Measurements from ENCODE around the gene DENND2A.

Gene DENND2A

GRCh38 chr7:140526787-140527664 is 113.6 kb downstream of the DENND2A start:
- Histone ChIP-seq H3K79me2 (ENCODE audit: insufficient read depth, low read length) (no peaks in the 10 kb centered on the region), H4K20me1 (ENCODE audit: insufficient read depth, low read length) (no peaks in the 10 kb centered on the region), H3F3A (ENCODE audit: insufficient read depth, low read length) (no peaks in the 10 kb centered on the region), H3K4me1 (ENCODE audit: insufficient read depth, low read length, severe bottlenecking) (no peaks in the 10 kb centered on the region), H3K9ac (ENCODE audit: low read length) (no peak overlapping the region), H3K9me2 (ENCODE audit: low read depth, low read length) (no peaks in the 10 kb centered on the region), H2AFZ (ENCODE audit: low read length) (no peak overlapping the region), H3K27ac (ENCODE audit: low read depth, low read length, poor library complexity, severe bottlenecking) (no peak overlapping the region), H3K9me3 (ENCODE audit: low read length) (no peaks in the 10 kb centered on the region), H3K4me3 (ENCODE audit: low read depth, low read length, poor library complexity, severe bottlenecking) (no peak overlapping the region), H3K4me2 (ENCODE audit: low read length) (no peak overlapping the region), H3K36me3 (ENCODE audit: insufficient read depth, low read length) (no peaks in the 10 kb centered on the region), H3K27me3 (ENCODE audit: insufficient read depth, low read length) (no peaks in the 10 kb centered on the region)
- no peak for TF ChIP-seq CTCF (IDR thresholded peaks at IDR 0.05; ENCODE audit: low read length)
- no peak for TF ChIP-seq EZH2 (IDR thresholded peaks at IDR 0.05; ENCODE audit: borderline replicate concordance, low read length)

- Histone ChIP-seq H3K36me3 (ENCODE audit: insufficient read depth, low read length) (no peaks in the 10 kb centered on the region), H2AFZ (ENCODE audit: low read length) (no peak overlapping the region), H3K79me2 (ENCODE audit: insufficient read depth, low read length) (no peaks in the 10 kb centered on the region), H3K9ac (ENCODE audit: low read length) (no peak overlapping the region), H3K27ac (ENCODE audit: low read depth, low read length, poor library complexity, severe bottlenecking) (no peak overlapping the region), H3K4me1 (ENCODE audit: insufficient read depth, low read length, severe bottlenecking) (no peaks in the 10 kb centered on the region), H3K27me3 (ENCODE audit: insufficient read depth, low read length) (no peaks in the 10 kb centered on the region), H4K20me1 (ENCODE audit: insufficient read depth, low read length) (no peaks in the 10 kb centered on the region), H3K4me3 (ENCODE audit: low read depth, low read length, poor library complexity, severe bottlenecking) (no peak overlapping the region), H3K9me3 (ENCODE audit: low read length) (no peaks in the 10 kb centered on the region), H3K4me2 (ENCODE audit: low read length) (no peak overlapping the region), H3K9me2 (ENCODE audit: low read depth, low read length) (no peaks in the 10 kb centered on the region), H3F3A (ENCODE audit: insufficient read depth, low read length) (no peaks in the 10 kb centered on the region)
- TF ChIP-seq EZH2 (IDR thresholded peaks at IDR 0.05; ENCODE audit: borderline replicate concordance, low read length) (no peak), CTCF (IDR thresholded peaks at IDR 0.05; ENCODE audit: low read length) (no peak)
Observed at GRCh38 chr7:140526214-140526613, 114.4 kb downstream of the DENND2A start.

GRCh38 chr7:140525743-140526142 is 114.9 kb downstream of the DENND2A start:
- H3K79me2 ChIP-seq (ENCODE audit: insufficient read depth, low read length) = no peaks in the 10 kb centered on the region

More at GRCh38 chr7:140525743-140526142, 114.9 kb downstream of the DENND2A start:
- Histone ChIP-seq H2AFZ (ENCODE audit: low read length) (no peak overlapping the region), H3K4me1 (ENCODE audit: insufficient read depth, low read length, severe bottlenecking) (no peaks in the 10 kb centered on the region), H3K9me3 (ENCODE audit: low read length) (no peaks in the 10 kb centered on the region), H3K9ac (ENCODE audit: low read length) (no peak overlapping the region), H4K20me1 (ENCODE audit: insufficient read depth, low read length) (no peaks in the 10 kb centered on the region), H3K36me3 (ENCODE audit: insufficient read depth, low read length) (no peaks in the 10 kb centered on the region), H3K4me3 (ENCODE audit: low read depth, low read length, poor library complexity, severe bottlenecking) (no peak overlapping the region), H3K9me2 (ENCODE audit: low read depth, low read length) (no peaks in the 10 kb centered on the region), H3K27ac (ENCODE audit: low read depth, low read length, poor library complexity, severe bottlenecking) (no peak overlapping the region), H3K4me2 (ENCODE audit: low read length) (no peak overlapping the region), H3K27me3 (ENCODE audit: insufficient read depth, low read length) (no peaks in the 10 kb centered on the region), H3F3A (ENCODE audit: insufficient read depth, low read length) (no peaks in the 10 kb centered on the region)
- TF ChIP-seq EZH2 (IDR thresholded peaks at IDR 0.05; ENCODE audit: borderline replicate concordance, low read length) (no peak), CTCF (IDR thresholded peaks at IDR 0.05; ENCODE audit: low read length) (no peak)

All from OCI-LY1 (cell line).